CD14-positive monocyte (primary cell): Measurements from ENCODE around the gene GRIN1. TPM values are rescaled to one million over a fixed set of nuclear protein-coding genes. Genes with fewer than 3 reads are reported as not detected.

Experiments used
- DNase-seq, 3 donors: peaks; one replicate each; pipeline ENCODE4 v3.0.0-alpha.2; 2011 to 2022
- H2AFZ ChIP-seq: 2 replicates; pipeline ENCODE4 v1.6.0; 2012; ENCODE audit warnings: mild to moderate bottlenecking, low read depth, low read length, inconsistent platforms; ENCODE audit not compliant: insufficient read depth, poor library complexity, severe bottlenecking
- H3K27ac ChIP-seq, 2 donors: 1 replicate in 1 of 2; 2 replicates in 1 of 2; pipeline ENCODE4 v1.5.1; 2012 to 2013; ENCODE audit warnings: low read length in 2 of 2, control low read depth in 1 of 2, inconsistent platforms in 1 of 2, low read depth in 1 of 2, mild to moderate bottlenecking in 1 of 2
- H3K27me3 ChIP-seq, 2 donors: one replicate each; pipeline versions ENCODE4 v1.6.0 to v1.6.1; 2011 to 2013; ENCODE audit warnings: low read length in 2 of 2; ENCODE audit not compliant: control insufficient read depth in 2 of 2, insufficient read depth in 2 of 2
- H3K36me3 ChIP-seq, 2 donors: replicated peaks in 1 of 2; 1 replicate in 1 of 2; 2 replicates in 1 of 2; pipeline versions ENCODE4 v1.5.1 to v1.6.1; 2012 to 2013; ENCODE audit warnings: low read length in 2 of 2, control low read depth in 1 of 2, inconsistent platforms in 1 of 2, mild to moderate bottlenecking in 1 of 2; ENCODE audit not compliant: insufficient read depth in 2 of 2, control insufficient read depth in 1 of 2
- H3K4me1 ChIP-seq, 2 donors: 1 replicate in 1 of 2; 2 replicates in 1 of 2; pipeline versions ENCODE4 v1.5.1 to v1.6.1; 2012 to 2013; ENCODE audit warnings: low read length in 2 of 2, control low read depth in 1 of 2, inconsistent platforms in 1 of 2, mild to moderate bottlenecking in 1 of 2, moderate library complexity in 1 of 2; ENCODE audit not compliant: insufficient read depth in 2 of 2, control insufficient read depth in 1 of 2
- H3K4me2 ChIP-seq: replicated peaks from 2 replicates; pipeline ENCODE3; 2012; ENCODE audit warnings: low read length, moderate library complexity, mild to moderate bottlenecking; ENCODE audit not compliant: poor library complexity, severe bottlenecking; ENCODE audit errors: extremely low read depth
- H3K4me3 ChIP-seq, 3 experiments: fragments of 200-600 bp in 1 of 3; sonication (generic) in 1 of 3; replicated peaks in 1 of 3; 1 replicate in 2 of 3; 2 replicates in 1 of 3; pipeline ENCODE4 v1.5.1; 2011 to 2013; ENCODE audit warnings: low read length in 3 of 3, mild to moderate bottlenecking in 3 of 3, control low read depth in 2 of 3, low read depth in 2 of 3, inconsistent platforms in 1 of 3, moderate library complexity in 1 of 3
- H3K79me2 ChIP-seq: 2 replicates; pipeline ENCODE4 v1.6.0; 2012; ENCODE audit warnings: mild to moderate bottlenecking, control low read depth, inconsistent platforms, low read length, moderate library complexity; ENCODE audit not compliant: insufficient read depth
- H3K9ac ChIP-seq: 2 replicates; pipeline ENCODE4 v1.6.0; 2017; ENCODE audit warnings: low read length, mild to moderate bottlenecking; ENCODE audit not compliant: insufficient read depth, poor library complexity, severe bottlenecking
- H3K9me3 ChIP-seq, 2 donors: replicated peaks in 1 of 2; 1 replicate in 1 of 2; 2 replicates in 1 of 2; pipeline versions ENCODE4 v1.5.1 to v1.6.1; 2012 to 2013; ENCODE audit warnings: low read length in 2 of 2, control low read depth in 1 of 2; ENCODE audit not compliant: control insufficient read depth in 1 of 2, insufficient read depth in 1 of 2
- H4K20me1 ChIP-seq: 2 replicates; pipeline ENCODE4 v1.6.0; 2012; ENCODE audit warnings: mild to moderate bottlenecking, low read length, control low read depth, moderate library complexity; ENCODE audit not compliant: insufficient read depth
- H3K27ac Mint-ChIP-seq, 7 donors: one replicate each; pipeline ENCODE4 v1.8.0; 2020; ENCODE audit warnings: mild to moderate bottlenecking in 7 of 7, mixed read lengths in 7 of 7, moderate library complexity in 6 of 7, inconsistent platforms in 2 of 7
- H3K27me3 Mint-ChIP-seq, 3 donors: one replicate each; pipeline ENCODE4 v1.8.0; 2021 to 2022; ENCODE audit warnings: low read depth in 3 of 3, mild to moderate bottlenecking in 3 of 3, mixed read lengths in 3 of 3, moderate library complexity in 3 of 3, inconsistent platforms in 1 of 3
- H3K36me3 Mint-ChIP-seq, 2 donors: one replicate each; pipeline ENCODE4 v1.8.0; 2020; ENCODE audit warnings: mixed read lengths in 2 of 2, inconsistent platforms in 1 of 2, mild to moderate bottlenecking in 1 of 2
- H3K4me1 Mint-ChIP-seq: one replicate; pipeline ENCODE4 v1.8.0; 2020; ENCODE audit warnings: mild to moderate bottlenecking, mixed read lengths
- H3K4me3 Mint-ChIP-seq, 2 donors: one replicate each; pipeline ENCODE4 v1.8.0; 2020; ENCODE audit warnings: mild to moderate bottlenecking in 2 of 2, mixed read lengths in 2 of 2, moderate library complexity in 1 of 2
- H3K9me3 Mint-ChIP-seq, 7 donors: one replicate each; pipeline ENCODE4 v1.8.0; 2020 to 2022; ENCODE audit warnings: mixed read lengths in 7 of 7, mild to moderate bottlenecking in 6 of 7, moderate library complexity in 6 of 7, inconsistent platforms in 2 of 7
- WGBS: methylation state at CpG from one replicate; pipeline ENCODE4 v1.1.5; 2013; ENCODE audit warnings: missing lambda C conversion rate; ENCODE audit not compliant: insufficient coverage; 5-methylcytosine and 5-hydroxymethylcytosine counted together
- intact Hi-C, 2 donors: fragments of 100-400 bp; cut with micrococcal nuclease; formaldehyde crosslinking; loops; one replicate each; pipeline versions ENCODE4 v1.15.0 to v1.15.1; 2023
- polyA plus RNA-seq, 3 donors: library from polyadenylated mRNA; depleted of rRNA in 1 of 3; unstranded in 2 of 3; stranded (reverse) in 1 of 3; fragments of 300-500 nt in 2 of 3; fragments of >200 nt in 1 of 3; fragmentation: Illumina TruSeq in 2 of 3; gene quantifications; 1 replicate in 2 of 3; 2 replicates in 1 of 3; pipeline ENCODE4 v1.2.3, GENCODE V29; 2012 to 2021
- TF ChIP-seq, protein P1 (sequence below): fragments of 200-600 bp; IDR thresholded peaks from one replicate; pipeline ENCODE4 v1.8.0; 2022; ENCODE audit warnings: antibody characterized with exemption, mild to moderate bottlenecking

GRIN1 gene
- polyA plus RNA-seq, 3 donors, result not detected

DNA sequence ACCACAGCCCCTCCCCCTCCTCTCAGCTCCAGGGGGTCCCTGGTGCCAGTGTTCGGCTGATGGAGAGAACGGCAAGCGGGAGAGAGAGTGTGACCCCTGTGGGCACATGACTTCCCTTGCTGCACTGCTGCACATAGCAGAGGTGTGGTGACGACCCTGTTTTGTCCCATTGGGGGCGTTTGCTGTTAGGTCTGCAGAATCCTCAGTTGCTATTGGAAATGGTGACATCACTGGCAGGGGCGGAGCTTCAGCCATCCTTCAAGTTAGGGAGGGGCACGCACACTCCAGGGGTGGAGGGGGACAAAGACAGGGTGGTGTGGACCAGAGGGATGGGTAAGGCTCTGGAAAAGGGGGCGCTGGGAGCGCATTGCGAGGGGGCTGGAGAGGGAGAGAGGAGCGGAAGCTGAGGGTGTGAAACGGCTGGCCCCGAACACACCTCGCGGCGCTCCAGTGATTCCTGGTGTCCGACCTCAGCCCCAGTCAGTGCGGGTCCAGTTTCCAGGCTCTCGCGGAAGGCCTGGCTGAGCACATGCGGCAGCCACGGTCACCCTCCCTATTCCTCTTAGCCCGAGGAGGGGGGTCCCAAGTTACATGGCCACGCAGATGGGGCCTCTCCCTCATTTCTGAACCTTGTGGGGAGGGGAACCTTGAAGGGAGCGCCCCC lies 764 bp upstream of the GRIN1 start:
- Histone ChIP-seq H3K4me2 (no peak overlapping the region), H3K4me1 (no peaks in the 10 kb centered on the region), H3K27me3 (peaks cover 14 to 53% of the 10 kb centered on the region in 2 donors), H3K9ac (no peak overlapping the region), H3K4me3 (no peak overlapping the region), H2AFZ (no peak overlapping the region), H3K36me3 (no peaks in the 10 kb centered on the region), H3K27ac (no peak overlapping the region), H4K20me1 (no peaks in the 10 kb centered on the region), H3K9me3 (peaks cover 0 to 14% of the 10 kb centered on the region in 2 donors), H3K79me2 (no peaks in the 10 kb centered on the region)
- Mint-ChIP-seq H3K9me3 (peaks cover 0 to 7% (median 1%) of the 10 kb centered on the region in 7 donors), H3K27me3 (peaks cover 63 to 80% (median 66%) of the 10 kb centered on the region in 3 donors), H3K4me3 (peak overlapping the region in 1 of 2 donors; percentile 81), H3K4me1 (no peaks in the 10 kb centered on the region), H3K27ac (peak overlapping the region in 1 of 7 donors; percentile 80), H3K36me3 (peaks cover 0 to 2% of the 10 kb centered on the region in 2 donors)
- TF ChIP-seq, protein P1, sequence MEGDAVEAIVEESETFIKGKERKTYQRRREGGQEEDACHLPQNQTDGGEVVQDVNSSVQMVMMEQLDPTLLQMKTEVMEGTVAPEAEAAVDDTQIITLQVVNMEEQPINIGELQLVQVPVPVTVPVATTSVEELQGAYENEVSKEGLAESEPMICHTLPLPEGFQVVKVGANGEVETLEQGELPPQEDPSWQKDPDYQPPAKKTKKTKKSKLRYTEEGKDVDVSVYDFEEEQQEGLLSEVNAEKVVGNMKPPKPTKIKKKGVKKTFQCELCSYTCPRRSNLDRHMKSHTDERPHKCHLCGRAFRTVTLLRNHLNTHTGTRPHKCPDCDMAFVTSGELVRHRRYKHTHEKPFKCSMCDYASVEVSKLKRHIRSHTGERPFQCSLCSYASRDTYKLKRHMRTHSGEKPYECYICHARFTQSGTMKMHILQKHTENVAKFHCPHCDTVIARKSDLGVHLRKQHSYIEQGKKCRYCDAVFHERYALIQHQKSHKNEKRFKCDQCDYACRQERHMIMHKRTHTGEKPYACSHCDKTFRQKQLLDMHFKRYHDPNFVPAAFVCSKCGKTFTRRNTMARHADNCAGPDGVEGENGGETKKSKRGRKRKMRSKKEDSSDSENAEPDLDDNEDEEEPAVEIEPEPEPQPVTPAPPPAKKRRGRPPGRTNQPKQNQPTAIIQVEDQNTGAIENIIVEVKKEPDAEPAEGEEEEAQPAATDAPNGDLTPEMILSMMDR, result no peak
- intact Hi-C loops, result no loop called here
- WGBS, result 19% methylated on average over 17 of the region's 25 CpGs
- DNase-seq, result no peak

DNA sequence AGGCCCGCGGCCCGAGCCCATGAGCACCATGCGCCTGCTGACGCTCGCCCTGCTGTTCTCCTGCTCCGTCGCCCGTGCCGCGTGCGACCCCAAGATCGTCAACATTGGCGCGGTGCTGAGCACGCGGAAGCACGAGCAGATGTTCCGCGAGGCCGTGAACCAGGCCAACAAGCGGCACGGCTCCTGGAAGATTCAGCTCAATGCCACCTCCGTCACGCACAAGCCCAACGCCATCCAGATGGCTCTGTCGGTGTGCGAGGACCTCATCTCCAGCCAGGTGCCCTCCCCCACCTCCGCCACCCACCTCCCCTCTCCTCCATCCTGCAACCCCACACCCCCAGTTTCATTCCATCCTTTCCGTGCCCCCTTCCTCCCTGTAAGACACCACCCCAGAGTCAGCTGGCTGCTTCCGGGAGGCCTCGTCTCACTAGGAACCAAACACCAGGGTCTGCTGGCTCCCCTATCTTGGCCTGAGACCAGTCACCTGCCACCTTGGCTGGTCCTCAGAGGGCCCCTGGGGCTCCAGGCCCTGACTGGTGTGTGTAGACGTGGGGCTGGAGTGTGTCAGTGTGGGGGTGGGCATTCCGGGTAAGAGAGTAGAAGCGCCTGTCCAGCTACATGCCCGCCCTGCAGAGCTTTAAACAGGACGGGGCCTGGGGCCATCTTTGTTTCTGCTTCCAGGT lies 655 bp downstream of the GRIN1 start:
- Histone ChIP-seq H3K4me1 (no peaks in the 10 kb centered on the region), H3K9ac (no peak overlapping the region), H3K36me3 (no peaks in the 10 kb centered on the region), H3K4me3 (no peak overlapping the region), H3K27ac (no peak overlapping the region), H3K79me2 (no peaks in the 10 kb centered on the region), H4K20me1 (no peaks in the 10 kb centered on the region), H3K4me2 (no peak overlapping the region), H2AFZ (no peak overlapping the region), H3K9me3 (peaks cover 0 to 14% of the 10 kb centered on the region in 2 donors), H3K27me3 (peaks cover 14 to 53% of the 10 kb centered on the region in 2 donors)
- Mint-ChIP-seq H3K27ac (no peak overlapping the region), H3K36me3 (peaks cover 0 to 2% of the 10 kb centered on the region in 2 donors), H3K9me3 (peaks cover 0 to 7% (median 1%) of the 10 kb centered on the region in 7 donors), H3K4me3 (peak overlapping the region in 1 of 2 donors; percentile 80), H3K27me3 (peaks cover 56 to 71% (median 56%) of the 10 kb centered on the region in 3 donors), H3K4me1 (no peaks in the 10 kb centered on the region)
- TF ChIP-seq, protein P1, result no peak
- 37% methylated on average over 34 of the region's 37 CpGs for WGBS
- intact Hi-C loops, result no loop called here
- no peak for DNase-seq
